ENCODE data around the gene IQGAP3.

IQGAP3 gene

GRCh38 chr1:156552518-156552917 is 19.8 kb downstream of the IQGAP3 start:
- Histone ChIP-seq H3K36me3 (ENCODE audit: insufficient read depth) (no peaks in the 10 kb centered on the region), H3K79me2 (ENCODE audit: insufficient read depth, low read depth) (no peaks in the 10 kb centered on the region), H2AFZ (ENCODE audit: low read depth) (no peak overlapping the region), H3K4me2 (no peak overlapping the region), H4K20me1 (ENCODE audit: insufficient read depth) (no peaks in the 10 kb centered on the region), H3K4me3 (IDR thresholded peaks at IDR 0.05; ENCODE audit: insufficient read depth, low read depth, low read length) (no peak overlapping the region), H3K27me3 (ENCODE audit: insufficient read depth, low read depth) (no peaks in the 10 kb centered on the region), H3K9ac (no peak overlapping the region), H3K4me1 (ENCODE audit: low read depth, poor library complexity, severe bottlenecking) (no peaks in the 10 kb centered on the region), H3K27ac (no peak overlapping the region)
- TF ChIP-seq CTCF (conservative IDR thresholded peaks at IDR 0.05; ENCODE audit: low read depth, low read length), result no peak

DNA sequence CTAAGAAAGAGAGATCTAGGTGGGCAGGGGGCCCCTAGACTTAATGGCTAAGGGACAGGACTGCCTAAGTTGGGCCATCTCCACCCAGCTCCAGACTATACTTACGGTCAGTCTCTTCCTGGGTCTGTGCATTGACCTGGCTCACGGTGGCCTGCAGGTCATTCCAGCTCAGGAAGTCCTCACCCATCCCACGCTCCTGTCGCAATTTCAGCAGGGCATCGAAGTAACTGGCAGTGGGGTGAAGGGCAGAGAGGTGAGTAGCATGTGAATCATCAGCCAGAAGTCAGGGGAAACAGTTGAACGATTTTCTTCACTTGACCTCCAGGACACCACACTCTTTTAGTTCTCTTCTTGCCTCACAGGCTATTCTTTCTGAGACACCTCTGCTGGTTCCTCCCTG is 20.5 kb downstream of the IQGAP3 start:
- H3K4me3 ChIP-seq (IDR thresholded peaks at IDR 0.05; ENCODE audit: insufficient read depth, low read depth, low read length), result no peak overlapping the region
- TF ChIP-seq CTCF (conservative IDR thresholded peaks at IDR 0.05; ENCODE audit: low read depth, low read length), result no peak
- H2AFZ ChIP-seq (ENCODE audit: low read depth), result no peak overlapping the region
- H4K20me1 ChIP-seq (ENCODE audit: insufficient read depth), result no peaks in the 10 kb centered on the region
- no peaks in the 10 kb centered on the region for H3K4me1 ChIP-seq (ENCODE audit: low read depth, poor library complexity, severe bottlenecking)
- no peak overlapping the region for H3K4me2 ChIP-seq
- H3K27me3 ChIP-seq (ENCODE audit: insufficient read depth, low read depth), result no peaks in the 10 kb centered on the region
- no peak overlapping the region for H3K9ac ChIP-seq
- H3K36me3 ChIP-seq (ENCODE audit: insufficient read depth), result no peaks in the 10 kb centered on the region
- no peaks in the 10 kb centered on the region for H3K79me2 ChIP-seq (ENCODE audit: insufficient read depth, low read depth)
- no peak overlapping the region for H3K27ac ChIP-seq

DNA sequence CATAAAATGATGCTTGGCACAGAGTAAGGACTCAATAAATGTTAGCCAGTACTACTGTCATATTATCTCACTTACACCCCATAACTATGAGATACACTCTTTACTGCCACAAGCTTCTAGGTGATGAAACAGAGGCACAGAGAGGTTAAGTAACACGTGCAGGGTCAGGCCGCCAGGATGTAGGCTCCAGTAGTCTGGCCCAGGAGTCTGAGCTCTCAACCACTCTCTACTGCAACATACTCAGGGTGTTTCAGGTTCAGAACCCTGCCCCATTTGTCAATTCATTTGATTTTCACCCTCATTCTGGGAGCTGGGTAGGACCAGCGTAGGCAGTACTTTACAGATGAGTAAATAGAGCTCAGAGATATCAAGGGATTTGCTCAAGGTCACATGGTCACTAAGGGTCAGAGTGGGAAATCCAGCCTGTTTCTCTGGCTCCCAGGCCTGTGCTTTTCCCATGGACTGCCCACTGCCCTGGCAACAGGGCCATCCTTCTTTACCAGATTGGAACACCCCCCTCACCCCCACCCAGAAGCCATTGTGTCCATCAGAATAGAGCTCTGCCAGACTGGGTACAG is 21.2 kb downstream of the IQGAP3 start:
- Histone ChIP-seq H3K9ac (no peak overlapping the region), H3K4me2 (no peak overlapping the region)
- TF ChIP-seq CTCF (conservative IDR thresholded peaks at IDR 0.05; ENCODE audit: low read depth, low read length), result no peak

GRCh38 chr1:156550346-156550745 is 22.0 kb downstream of the IQGAP3 start:
- TF ChIP-seq CTCF (conservative IDR thresholded peaks at IDR 0.05; ENCODE audit: low read depth, low read length), result no peak
- H4K20me1 ChIP-seq (ENCODE audit: insufficient read depth), result no peaks in the 10 kb centered on the region
- no peak overlapping the region for H3K4me2 ChIP-seq
- H3K4me3 ChIP-seq (IDR thresholded peaks at IDR 0.05; ENCODE audit: insufficient read depth, low read depth, low read length), result no peak overlapping the region
- no peaks in the 10 kb centered on the region for H3K27me3 ChIP-seq (ENCODE audit: insufficient read depth, low read depth)
- H3K36me3 ChIP-seq (ENCODE audit: insufficient read depth), result no peaks in the 10 kb centered on the region
- H3K27ac ChIP-seq, result no peak overlapping the region
- H2AFZ ChIP-seq (ENCODE audit: low read depth), result no peak overlapping the region
- no peak overlapping the region for H3K9ac ChIP-seq
- H3K79me2 ChIP-seq (ENCODE audit: insufficient read depth, low read depth), result no peaks in the 10 kb centered on the region
- no peaks in the 10 kb centered on the region for H3K4me1 ChIP-seq (ENCODE audit: low read depth, poor library complexity, severe bottlenecking)

More for the DNA sequence above, 21.2 kb downstream of the IQGAP3 start:
- Histone ChIP-seq H4K20me1 (ENCODE audit: insufficient read depth) (no peaks in the 10 kb centered on the region), H3K79me2 (ENCODE audit: insufficient read depth, low read depth) (no peaks in the 10 kb centered on the region), H3K4me3 (IDR thresholded peaks at IDR 0.05; ENCODE audit: insufficient read depth, low read depth, low read length) (no peak overlapping the region), H3K27me3 (ENCODE audit: insufficient read depth, low read depth) (no peaks in the 10 kb centered on the region), H3K4me1 (ENCODE audit: low read depth, poor library complexity, severe bottlenecking) (no peaks in the 10 kb centered on the region), H3K36me3 (ENCODE audit: insufficient read depth) (no peaks in the 10 kb centered on the region), H2AFZ (ENCODE audit: low read depth) (no peak overlapping the region), H3K27ac (no peak overlapping the region)

All from KMS-11 (cell line).